AG09319 (cell line): Measurements from ENCODE around the gene C2CD3.

Experiments used
- DNase-seq: peaks from one replicate; pipeline ENCODE4 v3.0.0-alpha.2; 2010; ENCODE audit warnings: low read depth; ENCODE audit errors: extremely low read depth
- TF ChIP-seq, protein P1 (sequence below): IDR thresholded peaks from 2 replicates; pipeline ENCODE4 v1.5.1; 2011; ENCODE audit warnings: low read depth, mild to moderate bottlenecking, inconsistent platforms, low read length, moderate library complexity

C2CD3 gene

DNA sequence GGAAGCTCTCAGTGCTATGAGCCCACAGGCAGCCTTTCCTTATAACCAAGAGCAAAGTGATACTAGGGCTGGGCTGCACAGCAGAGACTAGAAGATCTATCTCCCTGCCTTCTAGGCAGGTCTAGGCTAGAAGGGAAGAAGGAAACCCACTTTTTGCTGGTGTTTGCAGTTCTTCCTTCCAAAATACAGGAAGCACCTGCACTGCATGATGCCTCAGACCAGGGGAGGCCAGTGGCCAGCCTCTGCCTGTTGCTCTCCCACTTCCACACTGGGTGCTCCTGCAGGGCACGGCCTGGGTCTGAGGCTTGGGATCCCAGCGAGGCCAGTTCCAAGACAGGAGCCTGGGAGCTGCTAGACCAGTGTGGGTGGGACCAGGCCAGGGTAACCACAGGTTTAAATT, 155.9 kb downstream of the C2CD3 start:
- TF ChIP-seq, protein P1, sequence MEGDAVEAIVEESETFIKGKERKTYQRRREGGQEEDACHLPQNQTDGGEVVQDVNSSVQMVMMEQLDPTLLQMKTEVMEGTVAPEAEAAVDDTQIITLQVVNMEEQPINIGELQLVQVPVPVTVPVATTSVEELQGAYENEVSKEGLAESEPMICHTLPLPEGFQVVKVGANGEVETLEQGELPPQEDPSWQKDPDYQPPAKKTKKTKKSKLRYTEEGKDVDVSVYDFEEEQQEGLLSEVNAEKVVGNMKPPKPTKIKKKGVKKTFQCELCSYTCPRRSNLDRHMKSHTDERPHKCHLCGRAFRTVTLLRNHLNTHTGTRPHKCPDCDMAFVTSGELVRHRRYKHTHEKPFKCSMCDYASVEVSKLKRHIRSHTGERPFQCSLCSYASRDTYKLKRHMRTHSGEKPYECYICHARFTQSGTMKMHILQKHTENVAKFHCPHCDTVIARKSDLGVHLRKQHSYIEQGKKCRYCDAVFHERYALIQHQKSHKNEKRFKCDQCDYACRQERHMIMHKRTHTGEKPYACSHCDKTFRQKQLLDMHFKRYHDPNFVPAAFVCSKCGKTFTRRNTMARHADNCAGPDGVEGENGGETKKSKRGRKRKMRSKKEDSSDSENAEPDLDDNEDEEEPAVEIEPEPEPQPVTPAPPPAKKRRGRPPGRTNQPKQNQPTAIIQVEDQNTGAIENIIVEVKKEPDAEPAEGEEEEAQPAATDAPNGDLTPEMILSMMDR, result no peak
- DNase-seq, result no peak

DNA sequence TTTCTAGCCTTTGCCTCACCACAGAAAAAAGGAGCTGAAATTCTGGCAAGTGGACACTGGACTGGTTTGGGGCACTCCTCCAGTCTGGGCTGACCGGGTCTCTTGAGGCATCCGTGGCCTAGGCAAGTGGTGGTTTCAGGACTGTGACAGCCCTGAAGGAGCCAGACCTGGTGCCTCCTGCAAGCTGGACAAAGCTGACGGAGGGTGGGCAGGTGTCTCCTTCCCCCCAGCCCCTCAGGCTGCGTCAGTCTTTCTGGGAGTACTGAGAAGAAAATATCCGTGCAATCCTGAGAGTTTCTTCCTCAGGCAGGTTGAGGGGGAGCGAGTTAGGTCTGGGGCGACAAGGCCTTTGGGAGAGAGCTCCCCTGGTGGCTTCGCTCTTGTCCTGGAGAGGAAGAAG, 157.7 kb downstream of the C2CD3 start:
- TF ChIP-seq, protein P1, result no peak
- no peak for DNase-seq

DNA sequence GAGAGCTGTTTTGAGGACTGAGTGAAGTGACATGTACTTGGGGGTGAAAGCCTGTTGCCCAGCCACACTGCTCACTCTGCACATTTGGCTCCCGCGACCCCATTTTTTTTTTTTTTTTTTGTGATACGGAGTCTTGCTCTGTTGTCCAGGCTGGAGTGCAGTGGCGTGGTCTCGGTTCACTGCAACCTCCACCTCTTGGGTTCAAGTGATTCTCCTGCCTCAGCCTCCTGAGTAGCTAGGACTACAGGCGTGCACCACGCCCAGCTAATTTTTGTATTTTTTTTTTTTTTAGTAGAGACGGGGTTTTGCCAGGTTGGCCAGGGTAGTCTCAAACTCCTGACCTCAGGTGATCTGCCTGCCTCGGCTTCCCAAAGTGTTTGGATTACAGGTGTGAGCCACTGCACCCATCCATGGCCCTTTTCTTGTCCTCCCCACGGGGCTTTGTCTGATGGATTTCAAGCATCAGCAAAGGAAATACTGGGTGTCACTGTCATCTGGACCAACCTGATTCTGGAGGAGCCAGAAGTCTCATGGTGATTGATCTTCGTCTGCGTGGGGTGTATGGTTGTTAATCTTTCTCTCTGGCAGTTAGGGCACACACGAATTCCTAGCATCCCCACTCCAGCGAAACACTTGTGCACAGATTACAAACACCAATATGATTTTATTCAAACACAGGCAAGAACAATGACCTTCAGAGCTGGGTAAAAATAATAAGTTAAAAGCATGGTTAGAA, 158.6 kb downstream of the C2CD3 start:
- TF ChIP-seq, protein P1, result no peak
- no peak for DNase-seq

DNA sequence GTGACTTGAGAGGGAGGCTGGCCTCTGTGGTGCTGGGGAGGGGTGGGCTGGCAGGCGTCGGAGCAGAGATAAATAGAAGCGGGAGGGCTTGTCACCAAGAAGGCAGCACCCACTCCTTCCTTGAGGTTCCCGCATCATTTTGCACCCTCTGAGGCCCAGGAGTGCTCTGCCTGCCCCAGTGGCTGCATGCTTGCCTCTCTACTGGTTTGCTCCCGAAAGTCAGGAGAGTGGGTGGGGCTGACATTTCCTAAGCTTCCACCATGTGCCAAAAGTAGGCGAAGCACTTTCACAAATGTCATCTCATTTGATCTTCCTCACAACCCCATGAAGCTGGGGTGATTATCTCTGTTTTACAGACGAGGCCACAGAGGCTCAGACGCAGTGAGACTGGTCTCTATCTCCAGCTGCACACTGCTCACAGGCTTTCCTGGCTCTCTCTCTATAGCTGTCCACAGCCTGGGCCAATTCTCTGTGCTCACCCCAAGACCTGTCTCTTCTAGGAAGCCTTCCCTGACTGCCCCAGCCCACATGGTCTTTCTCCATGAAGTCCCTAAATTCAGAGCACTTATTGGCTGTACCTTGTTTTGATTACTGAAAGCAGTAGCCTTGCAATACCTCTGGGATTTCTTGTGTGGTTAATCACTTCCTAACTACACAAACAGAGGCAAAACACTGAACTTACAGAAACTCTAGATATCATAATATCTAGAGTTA, 159.3 kb downstream of the C2CD3 start:
- peak; percentile 10 for DNase-seq
- TF ChIP-seq, protein P1, result no peak

DNA sequence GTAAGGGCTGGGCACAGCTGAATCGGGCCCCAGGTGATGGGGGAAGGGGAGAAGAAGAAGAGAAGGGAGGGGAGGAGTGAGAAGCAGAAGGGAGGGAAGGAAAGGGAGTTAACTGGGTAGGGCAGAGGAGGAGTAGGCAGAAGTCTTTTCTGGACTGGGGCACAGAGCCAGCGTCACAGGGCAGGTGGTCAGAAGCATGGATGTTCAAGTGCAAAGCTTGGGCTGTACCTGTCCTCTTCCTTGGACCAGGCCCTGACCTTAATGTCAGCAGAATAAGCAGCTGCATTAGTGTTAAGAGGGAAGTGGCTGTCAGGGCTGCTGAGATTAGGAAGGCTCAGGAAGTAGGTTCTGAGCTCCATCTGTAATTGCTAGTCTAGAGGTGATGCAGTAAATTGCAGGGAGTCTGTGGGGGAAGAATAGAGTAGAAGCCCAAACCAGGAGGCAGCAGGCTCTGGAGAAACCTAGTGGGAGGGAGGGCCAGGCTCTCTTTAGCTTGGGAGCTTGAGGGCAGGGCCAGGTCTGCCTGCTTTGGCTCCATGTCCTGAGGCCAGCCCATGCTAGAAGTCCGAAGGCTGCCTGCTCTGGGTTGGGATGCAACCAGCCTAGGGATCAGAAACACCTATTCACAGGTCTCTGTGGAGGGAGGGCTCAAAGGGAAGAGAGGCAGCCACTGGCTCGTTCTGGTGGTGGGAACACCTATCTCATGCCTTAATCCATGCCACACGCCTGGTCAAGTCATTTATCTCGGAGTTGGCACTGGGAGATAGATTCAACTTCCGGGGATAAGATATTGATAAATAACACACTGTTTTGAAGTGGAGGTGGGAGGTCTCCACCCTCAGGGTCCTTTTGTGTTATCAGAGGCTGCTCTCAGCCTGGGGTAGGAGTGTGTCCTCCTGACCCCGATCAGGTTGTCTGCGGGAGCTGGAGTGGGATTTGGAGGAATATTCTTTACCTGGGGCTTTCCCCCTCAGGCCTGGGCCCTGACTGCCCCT, 160.2 kb downstream of the C2CD3 start:
- no peak for DNase-seq
- TF ChIP-seq, protein P1, result no peak

DNA sequence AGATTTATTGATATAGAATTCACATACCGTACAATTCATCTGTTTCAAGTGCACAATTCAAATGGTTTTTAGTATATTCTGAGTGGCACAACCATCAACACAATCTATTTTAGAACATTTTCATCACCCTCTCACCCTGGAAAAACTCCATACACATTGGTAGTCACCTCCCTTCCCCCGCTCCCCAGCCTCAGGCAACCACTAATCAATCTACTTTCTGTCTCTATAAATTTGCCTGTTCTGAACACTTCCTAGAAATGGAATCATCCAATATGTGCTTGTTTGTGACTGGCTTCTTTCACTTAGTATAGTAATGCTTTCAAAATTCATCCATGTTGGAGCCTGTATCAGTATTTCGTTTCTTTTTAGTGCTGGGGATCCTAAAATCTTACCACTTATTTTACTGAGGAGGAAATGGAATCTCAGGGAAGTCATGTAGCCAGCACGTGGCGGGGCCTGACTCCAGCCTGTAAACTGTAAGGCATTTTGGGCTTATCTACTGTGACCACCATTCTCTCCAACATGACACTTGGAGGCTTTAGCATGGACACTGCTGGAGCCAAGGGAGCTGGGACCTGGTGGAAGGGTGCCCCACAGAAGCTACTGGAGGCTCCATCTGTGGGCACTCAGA, 161.0 kb downstream of the C2CD3 start:
- TF ChIP-seq, protein P1, result no peak
- DNase-seq, result no peak
